Right lobe of liver (tissue), 4 donors: ENCODE measurements around the gene TNFRSF25.

Experiments used
- CTCF ChIP-seq, 4 donors: fragments of 200-600 bp in 3 of 4; fragments of 450-650 bp in 1 of 4; IDR thresholded peaks; one replicate each; pipeline versions ENCODE4 v1.5.1 to v1.8.0; 2016 to 2022; ENCODE audit warnings: antibody characterized with exemption in 4 of 4, mild to moderate bottlenecking in 2 of 4
- POLR2A ChIP-seq: fragments of 450-650 bp; IDR thresholded peaks from one replicate; pipeline ENCODE4 v1.6.1; 2017; ENCODE audit warnings: antibody characterized with exemption, mild to moderate bottlenecking
- donor health status: DM: no; HTN: no; CAD: no.
- donor health status: DM: no; HTN: no; CAD: no.
- donor health status: DM: no; HTN: yes; CAD: no.

- TF ChIP-seq CTCF (IDR thresholded peaks at IDR 0.05) (peak; percentile 89 to 97 (median 94)), POLR2A (no peak)
These were observed 9.6 kb upstream of the TNFRSF25 start for GRCh38 chr1:6475381-6476133.
